MM.1S (cell line): ENCODE results near the gene PSPH.

ENCODE experiments used
- CTCF ChIP-seq: fragments of 300-600 bp; sonication (generic); IDR thresholded peaks from 2 replicates; pipeline ENCODE4 v1.5.1; 2016; ENCODE audit warnings: antibody characterized with exemption, low read length, mixed read lengths
- EZH2 ChIP-seq: fragments of 300-600 bp; sonication (generic); optimal IDR thresholded peaks from 2 replicates; pipeline ENCODE3; 2017; ENCODE audit warnings: low read depth, mild to moderate bottlenecking, antibody characterized with exemption, low read length, mixed read lengths
- EZH2phosphoT487 ChIP-seq: fragments of 300-600 bp; sonication (generic); IDR thresholded peaks from 2 replicates; pipeline ENCODE4 v1.6.1; 2018; ENCODE audit warnings: antibody characterized with exemption, low read length

DNA sequence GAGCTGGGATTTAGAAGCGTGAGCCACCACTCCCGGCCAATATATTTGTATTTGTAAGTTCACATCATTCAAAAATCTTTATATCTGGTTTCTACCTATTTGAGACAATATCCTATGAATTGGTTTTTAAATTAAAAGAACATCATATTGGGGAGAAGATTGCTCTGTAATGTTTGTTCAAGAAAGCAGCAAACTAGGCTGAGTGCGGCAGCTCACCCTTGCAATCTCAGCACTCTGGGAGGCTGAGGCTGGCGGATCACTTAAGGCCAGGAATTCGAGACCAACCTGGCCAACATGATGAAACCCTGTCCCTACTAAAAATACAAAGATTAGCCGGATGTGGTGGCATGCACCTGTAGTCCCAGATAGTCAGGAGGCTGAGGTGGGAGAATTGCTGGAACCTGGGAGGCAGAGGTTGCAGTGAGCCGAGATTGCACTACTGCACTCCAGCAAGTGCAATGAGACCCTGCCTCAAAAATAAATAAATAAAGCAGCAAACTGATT lies 77.4 kb downstream of the PSPH start:
- TF ChIP-seq CTCF (no peak), EZH2 (no peak), EZH2phosphoT487 (no peak)
